CD14-positive monocyte (primary cell): ENCODE measurements around the gene UBL4A. TPM values are rescaled to one million over a fixed set of nuclear protein-coding genes. Genes with fewer than 3 reads are reported as not detected.
A peak's percentile ranks its signal among the peaks of the same experiment; 100 is the strongest.

Experiments
- DNase-seq, 3 donors: peaks; one replicate each; pipeline ENCODE4 v3.0.0-alpha.2; 2011 to 2022
- H2AFZ ChIP-seq: 2 replicates; pipeline ENCODE4 v1.6.0; 2012; ENCODE audit warnings: mild to moderate bottlenecking, low read depth, low read length, inconsistent platforms; ENCODE audit not compliant: insufficient read depth, poor library complexity, severe bottlenecking
- H3K27ac ChIP-seq, 2 donors: 1 replicate in 1 of 2; 2 replicates in 1 of 2; pipeline ENCODE4 v1.5.1; 2012 to 2013; ENCODE audit warnings: low read length in 2 of 2, control low read depth in 1 of 2, inconsistent platforms in 1 of 2, low read depth in 1 of 2, mild to moderate bottlenecking in 1 of 2
- H3K27me3 ChIP-seq, 2 donors: one replicate each; pipeline versions ENCODE4 v1.6.0 to v1.6.1; 2011 to 2013; ENCODE audit warnings: low read length in 2 of 2; ENCODE audit not compliant: control insufficient read depth in 2 of 2, insufficient read depth in 2 of 2
- H3K36me3 ChIP-seq, 2 donors: replicated peaks in 1 of 2; 1 replicate in 1 of 2; 2 replicates in 1 of 2; pipeline versions ENCODE4 v1.5.1 to v1.6.1; 2012 to 2013; ENCODE audit warnings: low read length in 2 of 2, control low read depth in 1 of 2, inconsistent platforms in 1 of 2, mild to moderate bottlenecking in 1 of 2; ENCODE audit not compliant: insufficient read depth in 2 of 2, control insufficient read depth in 1 of 2
- H3K4me1 ChIP-seq, 2 donors: 1 replicate in 1 of 2; 2 replicates in 1 of 2; pipeline versions ENCODE4 v1.5.1 to v1.6.1; 2012 to 2013; ENCODE audit warnings: low read length in 2 of 2, control low read depth in 1 of 2, inconsistent platforms in 1 of 2, mild to moderate bottlenecking in 1 of 2, moderate library complexity in 1 of 2; ENCODE audit not compliant: insufficient read depth in 2 of 2, control insufficient read depth in 1 of 2
- H3K4me2 ChIP-seq: replicated peaks from 2 replicates; pipeline ENCODE3; 2012; ENCODE audit warnings: low read length, moderate library complexity, mild to moderate bottlenecking; ENCODE audit not compliant: poor library complexity, severe bottlenecking; ENCODE audit errors: extremely low read depth
- H3K4me3 ChIP-seq, 3 experiments: fragments of 200-600 bp in 1 of 3; sonication (generic) in 1 of 3; replicated peaks in 1 of 3; 1 replicate in 2 of 3; 2 replicates in 1 of 3; pipeline ENCODE4 v1.5.1; 2011 to 2013; ENCODE audit warnings: low read length in 3 of 3, mild to moderate bottlenecking in 3 of 3, control low read depth in 2 of 3, low read depth in 2 of 3, inconsistent platforms in 1 of 3, moderate library complexity in 1 of 3
- H3K79me2 ChIP-seq: 2 replicates; pipeline ENCODE4 v1.6.0; 2012; ENCODE audit warnings: mild to moderate bottlenecking, control low read depth, inconsistent platforms, low read length, moderate library complexity; ENCODE audit not compliant: insufficient read depth
- H3K9ac ChIP-seq: 2 replicates; pipeline ENCODE4 v1.6.0; 2017; ENCODE audit warnings: low read length, mild to moderate bottlenecking; ENCODE audit not compliant: insufficient read depth, poor library complexity, severe bottlenecking
- H3K9me3 ChIP-seq, 2 donors: replicated peaks in 1 of 2; 1 replicate in 1 of 2; 2 replicates in 1 of 2; pipeline versions ENCODE4 v1.5.1 to v1.6.1; 2012 to 2013; ENCODE audit warnings: low read length in 2 of 2, control low read depth in 1 of 2; ENCODE audit not compliant: control insufficient read depth in 1 of 2, insufficient read depth in 1 of 2
- H4K20me1 ChIP-seq: 2 replicates; pipeline ENCODE4 v1.6.0; 2012; ENCODE audit warnings: mild to moderate bottlenecking, low read length, control low read depth, moderate library complexity; ENCODE audit not compliant: insufficient read depth
- H3K27ac Mint-ChIP-seq, 7 donors: one replicate each; pipeline ENCODE4 v1.8.0; 2020; ENCODE audit warnings: mild to moderate bottlenecking in 7 of 7, mixed read lengths in 7 of 7, moderate library complexity in 6 of 7, inconsistent platforms in 2 of 7
- H3K27me3 Mint-ChIP-seq, 3 donors: one replicate each; pipeline ENCODE4 v1.8.0; 2021 to 2022; ENCODE audit warnings: low read depth in 3 of 3, mild to moderate bottlenecking in 3 of 3, mixed read lengths in 3 of 3, moderate library complexity in 3 of 3, inconsistent platforms in 1 of 3
- H3K36me3 Mint-ChIP-seq, 2 donors: one replicate each; pipeline ENCODE4 v1.8.0; 2020; ENCODE audit warnings: mixed read lengths in 2 of 2, inconsistent platforms in 1 of 2, mild to moderate bottlenecking in 1 of 2
- H3K4me1 Mint-ChIP-seq: one replicate; pipeline ENCODE4 v1.8.0; 2020; ENCODE audit warnings: mild to moderate bottlenecking, mixed read lengths
- H3K4me3 Mint-ChIP-seq, 2 donors: one replicate each; pipeline ENCODE4 v1.8.0; 2020; ENCODE audit warnings: mild to moderate bottlenecking in 2 of 2, mixed read lengths in 2 of 2, moderate library complexity in 1 of 2
- H3K9me3 Mint-ChIP-seq, 7 donors: one replicate each; pipeline ENCODE4 v1.8.0; 2020 to 2022; ENCODE audit warnings: mixed read lengths in 7 of 7, mild to moderate bottlenecking in 6 of 7, moderate library complexity in 6 of 7, inconsistent platforms in 2 of 7
- CTCF ChIP-seq: fragments of 200-600 bp; IDR thresholded peaks from one replicate; pipeline ENCODE4 v1.8.0; 2022; ENCODE audit warnings: antibody characterized with exemption, mild to moderate bottlenecking
- WGBS: methylation state at CpG from one replicate; pipeline ENCODE4 v1.1.5; 2013; ENCODE audit warnings: missing lambda C conversion rate; ENCODE audit not compliant: insufficient coverage; 5-methylcytosine and 5-hydroxymethylcytosine counted together
- intact Hi-C, 2 donors: fragments of 100-400 bp; cut with micrococcal nuclease; formaldehyde crosslinking; loops; one replicate each; pipeline versions ENCODE4 v1.15.0 to v1.15.1; 2023
- polyA plus RNA-seq, 3 donors: library from polyadenylated mRNA; depleted of rRNA in 1 of 3; unstranded in 2 of 3; stranded (reverse) in 1 of 3; fragments of 300-500 nt in 2 of 3; fragments of >200 nt in 1 of 3; fragmentation: Illumina TruSeq in 2 of 3; gene quantifications; 1 replicate in 2 of 3; 2 replicates in 1 of 3; pipeline ENCODE4 v1.2.3, GENCODE V29; 2012 to 2021

The UBL4A gene
- polyA plus RNA-seq, 3 donors = 27.9 to 29.0 (median 28.1) TPM

GRCh38 chrX:154494715-154495114 is 8.3 kb upstream of the UBL4A start:
- Mint-ChIP-seq H3K9me3 (peaks cover 0 to 15% (median 5%) of the 10 kb centered on the region in 7 donors), H3K27ac (no peak overlapping the region), H3K27me3 (peaks cover 0 to 11% (median 0%) of the 10 kb centered on the region in 3 donors), H3K36me3 (no peaks in the 10 kb centered on the region), H3K4me1 (peaks cover 13% of the 10 kb centered on the region), H3K4me3 (no peak overlapping the region)
- no peak overlapping the region for H3K4me2 ChIP-seq
- no CpG with 5 or more reads among the region's 3 CpGs for WGBS
- no peaks in the 10 kb centered on the region for H3K36me3 ChIP-seq
- no peaks in the 10 kb centered on the region for H4K20me1 ChIP-seq
- TF ChIP-seq CTCF = no peak
- DNase-seq = no peak
- H3K27me3 ChIP-seq = no peaks in the 10 kb centered on the region
- no peak overlapping the region for H3K4me3 ChIP-seq
- intact Hi-C loops = no loop called here
- no peaks in the 10 kb centered on the region for H3K79me2 ChIP-seq
- H3K27ac ChIP-seq = no peak overlapping the region
- H3K9ac ChIP-seq = no peak overlapping the region
- H3K9me3 ChIP-seq = no peaks in the 10 kb centered on the region
- H3K4me1 ChIP-seq = peaks cover 14 to 19% of the 10 kb centered on the region in 2 donors
- no peak overlapping the region for H2AFZ ChIP-seq

- peaks cover 24 to 40% of the 10 kb centered on the region in 2 donors for H3K4me1 ChIP-seq
- peak within 1 kb of the TSS; percentile 36 to 74 (median 53) for H3K4me3 ChIP-seq
- H3K27ac ChIP-seq = peak within 1 kb of the TSS; percentile 90 to 93
- TF ChIP-seq CTCF = no peak
- intact Hi-C loops = no loop called here
- peak; percentile 89 to 94 (median 92) for DNase-seq
- Mint-ChIP-seq H3K4me3 (peak within 1 kb of the TSS; percentile 87 to 92), H3K36me3 (peaks cover 12% of the 10 kb centered on the region in 2 donors), H3K9me3 (peaks cover 0 to 33% (median 14%) of the 10 kb centered on the region in 7 donors), H3K27ac (peak within 1 kb of the TSS; percentile 97 to 98 (median 98)), H3K4me1 (peaks cover 16% of the 10 kb centered on the region), H3K27me3 (peaks cover 0 to 12% (median 0%) of the 10 kb centered on the region in 3 donors)
- H3K79me2 ChIP-seq = peaks cover 12% of the 10 kb centered on the region
- H3K9ac ChIP-seq = peak within 1 kb of the TSS; percentile 82
- whole genome bisulfite sequencing = under 1% methylated on average over 44 of the region's 71 CpGs
- peak within 1 kb of the TSS; percentile 61 for H2AFZ ChIP-seq
- H3K9me3 ChIP-seq = no peaks in the 10 kb centered on the region
- peak within 1 kb of the TSS; percentile 70 for H3K4me2 ChIP-seq
- no peaks in the 10 kb centered on the region for H4K20me1 ChIP-seq
- no peaks in the 10 kb centered on the region for H3K36me3 ChIP-seq
- H3K27me3 ChIP-seq = no peaks in the 10 kb centered on the region
Observed at GRCh38 chrX:154490414-154491083, 4.1 kb upstream of the UBL4A start, which contains the start of gene SLC10A3. SLC10A3 (minus strand) TSS chrX:154490629; CDS start chrX:154488940, 1,689 bp downstream.
